A673 (cell line): Measurements from ENCODE around the gene HES2. TPM values are rescaled to one million over a fixed set of nuclear protein-coding genes. Genes with fewer than 3 reads are reported as not detected.
"Not testable (repeated sequence)": the region's sequence is repeated elsewhere in the genome, so short reads cannot be mapped to it uniquely, and the experiment has no call there.

ENCODE experiments used
- BruUV-seq: library from RNA; stranded (reverse); fragments of 400-500 nt; replicated peaks from 2 replicates; lab custom pipeline; 2021; lab: Mats Ljungman, UMichigan
- CTCF ChIA-PET: fragments of 300-600 bp; sonication (Branson Sonifier 250); formaldehyde crosslinking; loops from one replicate; lab custom pipeline; 2022; ENCODE audit warnings: antibody characterized with exemption; lab: Charles Lee
- POLR2A ChIA-PET: fragments of 300-600 bp; sonication (Branson Sonifier 250); formaldehyde crosslinking; loops from one replicate; lab custom pipeline; 2022; ENCODE audit warnings: antibody characterized with exemption; ENCODE audit not compliant: low non-redundant PET; lab: Charles Lee
- DNase-seq: peaks from one replicate; pipeline ENCODE4 v3.0.0-alpha.2; 2015; ENCODE audit warnings: low spot score
- H3K27ac ChIP-seq: fragments of 200-600 bp; sonication (generic); 2 replicates; pipeline ENCODE4 v1.5.1; 2016; ENCODE audit warnings: mixed run types, low read depth, mild to moderate bottlenecking, mixed read lengths, antibody characterized with exemption, low read length; ENCODE audit not compliant: poor library complexity, severe bottlenecking
- H3K27me3 ChIP-seq: fragments of 200-600 bp; sonication (generic); replicated peaks from 2 replicates; pipeline ENCODE4 v1.6.1; 2017; ENCODE audit warnings: mixed run types, low read depth, mild to moderate bottlenecking, mixed read lengths, antibody characterized with exemption, low read length; ENCODE audit not compliant: insufficient read depth, poor library complexity
- H3K36me3 ChIP-seq: fragments of 200-600 bp; sonication (generic); 2 replicates; pipeline ENCODE4 v1.6.1; 2016; ENCODE audit warnings: mixed run types, mild to moderate bottlenecking, mixed read lengths, antibody characterized with exemption, low read length; ENCODE audit not compliant: insufficient read depth, poor library complexity, severe bottlenecking
- H3K4me1 ChIP-seq: fragments of 200-600 bp; sonication (generic); 2 replicates; pipeline ENCODE4 v1.6.1; 2017; ENCODE audit warnings: mixed run types, mild to moderate bottlenecking, mixed read lengths, antibody characterized with exemption, low read length; ENCODE audit not compliant: insufficient read depth, poor library complexity, severe bottlenecking
- H3K4me3 ChIP-seq: fragments of 200-600 bp; sonication (generic); 2 replicates; pipeline ENCODE4 v1.5.1; 2016; ENCODE audit warnings: low read depth, mixed run types, mild to moderate bottlenecking, mixed read lengths, low read length; ENCODE audit not compliant: poor library complexity, severe bottlenecking
- H3K9me3 ChIP-seq: fragments of 200-600 bp; sonication (generic); 2 replicates; pipeline ENCODE4 v1.6.1; 2016; ENCODE audit warnings: mixed run types, low read depth, mild to moderate bottlenecking, mixed read lengths, antibody characterized with exemption, low read length; ENCODE audit not compliant: poor library complexity, severe bottlenecking
- CTCF ChIP-seq: fragments of 300-800, 200-600 bp; sonication (generic); conservative IDR thresholded peaks from 2 replicates; pipeline ENCODE4 v1.5.1; 2017; ENCODE audit warnings: low read depth, mild to moderate bottlenecking, antibody characterized with exemption, low read length, moderate library complexity, mixed read lengths
- EZH2 ChIP-seq: fragments of 200-600 bp; sonication (generic); IDR thresholded peaks from 2 replicates; pipeline ENCODE4 v1.6.1; 2017; ENCODE audit warnings: borderline replicate concordance, low read depth, mild to moderate bottlenecking, mixed read lengths, antibody characterized with exemption, low read length; ENCODE audit not compliant: poor library complexity, severe bottlenecking
- intact Hi-C: fragments of 100-400 bp; cut with micrococcal nuclease; formaldehyde crosslinking; loops from one replicate; pipeline ENCODE4 v1.10.0; 2022; ENCODE audit not compliant: unreplicated experiment
- total RNA-seq: library from RNA; stranded (reverse); gene quantifications from 2 replicates; pipeline ENCODE4 v1.2.3, GENCODE V29; 2021

Gene HES2
- total RNA-seq, 1 experiment from 2014 or later, result not detected

GRCh38 chr1:6438047-6438525 lies 18.4 kb upstream of the HES2 start:
- peak; percentile 62 for DNase-seq
- Histone ChIP-seq H3K36me3 (no peaks in the 10 kb centered on the region), H3K27me3 (no peaks in the 10 kb centered on the region), H3K4me3 (no peak overlapping the region), H3K27ac (no peak overlapping the region), H3K9me3 (no peaks in the 10 kb centered on the region), H3K4me1 (no peaks in the 10 kb centered on the region)
- TF ChIP-seq EZH2 (no peak), CTCF (peak; percentile 82)
- CTCF ChIA-PET, result interaction anchor here (0.6 to 1.8 kb wide), 11 partner anchors 11 to 235 kb away, joined by 3 to 16 read pairs (median 4); no protein-coding TSS in a partner anchor
- no TSS peak for BruUV-seq
- intact Hi-C loops, result no loop called here
- POLR2A ChIA-PET, result no interaction called here

DNA sequence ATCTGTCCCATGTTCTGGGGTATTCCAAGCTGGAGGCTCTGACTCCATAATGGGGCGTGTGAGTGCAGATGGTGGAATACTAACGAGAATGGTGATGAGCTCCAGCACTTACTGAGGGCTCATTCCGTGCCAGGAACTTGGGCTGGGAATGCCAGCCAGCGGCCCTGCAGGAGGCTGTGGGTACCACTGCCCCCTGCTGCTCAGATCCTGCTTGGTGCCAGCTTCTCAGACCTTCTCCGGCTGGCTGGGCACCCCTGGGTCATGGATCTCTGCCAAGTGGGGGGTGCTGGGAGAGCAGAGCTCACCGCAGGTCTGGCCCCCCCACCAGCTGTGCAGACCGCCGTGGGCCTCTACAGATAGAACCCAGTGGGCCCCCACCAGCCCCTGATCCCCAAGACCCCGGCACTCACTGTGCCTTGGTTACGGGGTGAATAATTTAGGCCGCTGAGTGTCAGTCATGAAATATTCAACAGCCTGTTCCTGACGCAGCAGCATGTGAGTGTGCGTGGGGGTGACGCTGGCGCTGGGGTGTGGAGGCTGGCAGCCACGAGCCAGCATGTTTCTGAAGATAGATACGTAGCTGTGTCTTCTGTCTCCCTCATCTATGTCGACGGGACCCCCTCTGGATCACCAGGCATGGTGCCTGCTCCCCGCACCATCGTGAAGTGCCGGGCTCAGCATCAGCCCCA lies 17.4 kb upstream of the HES2 start:
- H3K27ac ChIP-seq, H3K9me3 ChIP-seq, POLR2A ChIA-PET, BruUV-seq, H3K4me1 ChIP-seq, H3K4me3 ChIP-seq, H3K36me3 ChIP-seq, intact Hi-C loops, H3K27me3 ChIP-seq: not testable (repeated sequence)
- peak; percentile 59 for DNase-seq
- peak; percentile 40 for TF ChIP-seq CTCF
- CTCF ChIA-PET, result interaction anchor here (0.5 to 1.8 kb wide), 13 partner anchors 11 to 1243 kb away, joined by 3 to 16 read pairs (median 6); no protein-coding TSS in a partner anchor

DNA sequence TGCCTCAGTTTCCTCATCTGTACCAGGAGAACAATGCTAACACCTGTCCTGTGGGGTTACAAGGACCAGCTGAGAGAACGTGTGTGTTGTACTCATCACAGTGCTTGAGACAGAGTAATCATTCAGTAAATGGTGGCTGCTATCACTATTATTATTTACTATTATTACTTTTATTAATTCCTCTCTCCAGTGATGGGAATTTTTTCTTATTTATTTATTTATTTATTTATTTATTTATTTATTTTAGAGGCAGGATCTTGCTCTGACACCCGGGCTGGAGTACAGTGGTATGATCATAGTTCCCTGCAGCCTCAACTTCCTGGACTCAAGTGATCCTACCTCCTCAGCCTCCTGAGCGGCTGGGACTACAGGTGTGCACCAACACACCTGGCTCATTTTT lies 16.6 kb upstream of the HES2 start:
- H3K4me3 ChIP-seq, H3K36me3 ChIP-seq, intact Hi-C loops, H3K27ac ChIP-seq, H3K9me3 ChIP-seq, BruUV-seq, DNase-seq, H3K27me3 ChIP-seq, POLR2A ChIA-PET, H3K4me1 ChIP-seq: not testable (repeated sequence)
- CTCF ChIA-PET, result interaction anchor here (1.3 kb wide), 1 partner anchor 12 kb away, joined by 3 read pairs; no protein-coding TSS in a partner anchor
